ENCODE measurements around the gene WWOX.
"Not testable (repeated sequence)": the region's sequence is repeated elsewhere in the genome, so short reads cannot be mapped to it uniquely, and the experiment has no call there.

WWOX gene

DNA sequence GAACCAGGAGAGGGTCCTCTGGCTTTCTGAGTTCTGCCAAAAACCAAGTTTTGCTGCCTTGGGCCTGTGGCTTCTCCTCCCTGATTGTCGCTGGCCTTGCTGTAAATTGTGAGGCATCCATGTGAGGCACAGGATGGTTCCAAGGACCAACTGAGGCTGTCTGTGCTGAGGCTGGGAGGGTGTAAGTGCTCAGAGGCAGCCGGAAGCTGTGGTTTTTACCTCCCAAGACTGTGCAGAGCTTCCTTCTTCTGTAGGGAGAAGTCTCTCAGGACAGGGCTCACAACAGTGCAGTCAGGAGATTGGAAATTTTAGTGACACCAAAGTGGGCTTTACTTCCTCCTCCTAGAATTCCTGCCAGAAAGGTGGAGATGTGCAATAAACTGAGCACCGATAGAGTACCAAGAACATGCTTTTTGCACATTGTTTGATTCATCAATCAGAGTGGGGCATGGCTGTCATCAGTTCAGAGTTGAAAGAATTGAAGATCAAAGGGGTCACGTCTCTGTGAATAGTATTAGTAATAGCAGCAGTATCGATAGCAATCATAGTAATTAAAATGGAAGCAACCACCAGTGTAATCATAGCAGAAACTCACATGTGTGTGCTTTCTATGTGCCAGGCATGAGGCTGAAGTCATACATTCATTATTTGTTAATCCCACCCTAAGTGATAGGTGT, 467.1 kb downstream of the WWOX start:
- DNase-seq: no peak

DNA sequence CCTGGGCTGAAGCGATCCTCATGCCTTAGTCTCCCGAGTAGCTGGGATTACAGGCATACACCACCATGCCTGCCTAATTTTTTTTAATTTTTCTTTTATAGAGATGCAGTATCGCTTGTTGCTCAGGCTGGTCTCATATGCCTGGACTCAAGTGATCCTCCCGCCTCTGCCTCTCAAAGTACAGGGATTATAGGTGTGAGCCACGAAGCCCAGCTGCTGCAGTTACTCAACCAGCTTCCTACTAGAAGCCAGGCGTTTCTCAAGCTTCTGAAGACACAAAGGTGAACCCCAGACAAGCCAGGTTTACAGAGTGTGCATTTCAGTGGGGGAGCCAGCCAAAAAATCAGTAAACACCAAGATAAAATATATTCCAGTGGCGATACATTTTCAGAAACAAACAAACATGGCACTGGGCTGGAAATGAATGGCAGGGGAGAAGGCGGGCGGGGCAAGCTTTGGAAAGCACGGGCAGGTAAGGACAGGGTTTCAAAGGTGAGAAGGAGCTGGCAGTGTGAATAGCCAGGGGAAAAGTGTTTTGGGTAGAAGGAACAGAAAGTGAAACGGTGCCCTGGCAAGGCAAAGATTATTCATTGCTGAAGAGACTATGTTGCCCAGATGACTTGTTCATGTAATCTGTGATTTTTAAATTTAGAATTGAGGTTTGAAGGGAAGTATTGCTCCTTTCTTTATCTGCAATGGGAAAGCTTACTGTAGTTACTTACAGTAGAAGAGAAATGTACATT, 471.1 kb downstream of the WWOX start:
- no peak for DNase-seq

DNA sequence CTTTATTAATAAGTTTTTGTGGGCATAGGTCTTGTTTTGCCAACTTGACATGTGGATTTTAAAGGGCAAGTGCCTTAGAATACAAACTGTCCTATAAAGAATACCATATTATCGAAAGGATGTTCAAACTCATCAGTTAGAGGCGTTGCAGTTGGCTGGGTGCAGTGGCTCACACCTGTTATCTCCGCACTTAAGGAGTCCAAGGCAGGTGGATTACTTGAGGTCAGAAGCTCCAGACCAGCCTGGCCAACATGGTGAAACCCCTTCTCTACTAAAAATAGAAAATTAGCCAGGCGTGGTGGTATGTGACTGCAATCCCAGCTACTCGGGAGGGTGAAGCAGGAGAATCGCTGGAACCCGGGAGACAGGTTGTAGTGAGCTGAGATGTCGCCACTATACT, 472.0 kb downstream of the WWOX start:
- DNase-seq: no peak

DNA sequence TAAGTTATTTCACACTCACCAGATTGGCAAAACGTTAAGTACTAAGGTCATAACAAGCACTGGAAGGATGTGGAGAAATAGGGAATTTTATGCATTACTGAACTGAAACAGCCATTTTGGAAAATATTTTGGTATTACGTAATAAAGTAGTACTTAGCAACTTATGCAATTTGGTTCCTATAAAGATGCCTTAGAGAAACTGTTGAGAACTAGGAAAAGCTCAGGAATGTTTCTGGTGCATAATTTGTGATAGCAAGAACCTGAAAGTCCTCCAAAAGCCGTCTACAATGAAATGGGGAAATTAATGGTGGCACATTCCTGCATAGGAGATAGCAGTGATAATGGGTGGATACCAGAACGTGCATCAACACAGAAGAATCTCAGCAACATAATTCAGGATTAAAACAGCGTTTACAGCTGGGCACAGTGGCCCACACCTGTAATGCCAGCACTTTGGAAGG, 472.5 kb downstream of the WWOX start:
- DNase-seq: no peak

DNA sequence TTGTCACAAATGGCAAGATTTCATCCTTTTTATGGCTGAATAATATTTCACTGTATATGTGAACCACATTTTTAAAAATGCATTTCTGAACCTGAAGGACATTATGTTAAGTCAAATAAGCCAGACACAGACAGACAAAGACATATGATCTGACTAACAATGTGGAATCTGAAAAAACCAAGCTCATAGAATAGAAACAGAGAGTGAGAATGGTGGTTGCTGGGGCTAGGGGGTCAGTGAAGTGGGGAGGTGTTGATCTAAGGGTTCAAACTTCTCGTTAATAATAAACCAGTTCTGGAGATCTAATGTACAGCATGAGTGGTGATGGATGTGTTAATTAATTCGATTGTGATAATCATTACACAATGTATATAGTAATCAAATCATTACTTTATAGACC, 475.1 kb downstream of the WWOX start:
- DNase-seq: no peak

DNA sequence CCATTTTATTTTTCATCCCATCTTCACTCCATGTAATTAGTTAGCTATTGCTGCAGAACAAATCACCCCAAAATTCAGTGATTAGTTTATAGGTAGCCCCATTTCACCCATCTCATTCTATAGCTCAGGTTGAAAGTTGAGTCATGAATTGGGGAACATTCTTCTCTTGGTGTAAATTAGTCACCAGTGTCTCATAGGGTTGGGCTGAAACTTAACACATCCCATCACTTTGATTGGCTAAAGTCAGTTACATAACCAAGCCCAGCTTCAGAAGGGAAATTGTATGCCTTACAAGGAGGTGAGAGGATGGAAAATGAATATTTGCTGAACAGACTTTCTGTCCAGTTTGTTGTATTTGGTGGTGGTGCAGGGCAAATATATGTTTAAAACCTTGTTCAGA, 477.5 kb downstream of the WWOX start:
- DNase-seq: no peak

DNA sequence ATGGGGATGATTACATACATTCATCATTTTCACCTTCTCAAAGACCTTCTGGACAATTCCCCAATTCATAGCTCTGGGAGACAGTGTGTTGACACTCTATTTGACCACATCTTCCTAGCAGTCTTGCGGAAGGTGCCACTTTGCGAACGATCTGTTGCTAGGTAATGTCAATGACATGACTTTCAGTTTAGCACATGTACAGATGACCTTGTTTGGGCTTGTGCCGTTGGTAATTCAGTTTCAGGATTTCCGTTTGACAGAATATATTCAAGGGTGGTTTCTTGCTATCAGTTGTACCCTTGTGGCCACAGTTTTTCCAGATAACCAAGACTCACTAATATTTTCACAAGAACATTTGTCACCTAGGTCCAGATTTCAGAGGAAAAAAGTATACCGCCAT, 478.2 kb downstream of the WWOX start:
- DNase-seq: no peak

DNA sequence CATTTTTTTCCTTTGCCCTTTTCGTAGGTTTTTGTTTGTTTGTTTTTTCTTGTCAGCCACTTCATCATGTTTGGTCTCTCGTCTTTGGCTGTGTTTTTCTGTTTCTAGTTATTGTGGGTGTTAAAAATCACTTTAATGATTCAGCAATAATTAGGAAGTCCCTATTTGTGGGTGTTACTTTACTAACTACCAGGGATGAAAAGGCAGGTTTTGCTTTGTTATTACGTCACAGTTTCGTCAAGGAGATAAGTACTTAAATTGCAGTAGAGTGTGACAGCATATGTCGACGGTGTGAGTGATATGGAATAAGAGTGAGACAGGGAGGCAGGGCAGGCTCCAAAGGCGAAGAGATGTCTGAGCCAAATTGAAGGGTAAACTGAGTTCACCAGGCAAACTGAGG, 479.6 kb downstream of the WWOX start:
- no peak for DNase-seq

DNA sequence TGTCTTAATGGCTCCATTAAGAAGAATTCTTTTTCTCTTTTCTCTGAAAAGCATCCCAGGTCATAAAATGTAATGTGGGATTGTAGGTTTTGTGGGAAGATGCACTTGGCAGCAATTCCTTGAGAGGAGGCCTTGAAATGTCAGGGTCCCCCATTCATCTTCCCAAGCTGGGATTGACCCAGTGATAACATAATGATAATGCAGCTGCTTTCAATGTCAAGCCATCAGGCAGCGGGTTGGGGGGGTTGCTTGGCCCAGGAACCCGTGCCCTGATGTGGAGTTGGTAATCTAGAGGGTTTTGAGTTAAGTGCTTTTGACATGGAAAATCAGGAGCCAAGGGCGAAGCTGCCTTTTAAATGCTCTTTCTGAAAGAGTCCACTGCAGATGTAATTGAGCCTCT, 484.0 kb downstream of the WWOX start:
- DNase-seq: no peak

DNA sequence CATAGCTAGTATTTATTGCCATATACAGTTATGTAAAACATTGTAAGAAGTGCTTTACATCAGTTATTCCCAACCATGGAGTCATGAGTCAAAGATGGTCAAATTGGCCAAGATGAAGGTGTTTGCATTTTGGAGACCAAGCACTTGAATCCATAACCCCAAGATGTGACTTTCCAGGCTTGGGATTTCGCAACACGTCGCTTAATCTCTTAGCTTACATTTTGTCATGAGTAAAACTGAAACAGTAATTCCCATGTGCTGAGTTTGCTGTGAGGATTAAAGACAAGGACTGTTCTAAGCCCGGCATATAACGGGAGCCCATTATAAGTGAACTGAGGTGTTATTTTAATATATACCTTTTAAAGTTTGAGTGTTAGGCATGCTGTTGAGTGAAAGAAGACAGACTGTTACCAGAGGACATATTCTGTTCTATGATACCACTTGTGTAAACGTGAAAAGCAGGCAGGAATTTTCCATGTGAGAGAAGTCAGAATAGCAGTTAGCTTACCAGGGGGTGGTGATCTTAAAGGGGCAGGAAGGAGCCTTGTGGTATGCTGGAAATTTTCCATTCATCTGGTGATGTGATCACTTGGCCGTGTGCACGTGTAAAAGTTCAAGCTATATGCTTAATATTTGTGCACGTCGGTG, 484.9 kb downstream of the WWOX start:
- no peak for DNase-seq

DNA sequence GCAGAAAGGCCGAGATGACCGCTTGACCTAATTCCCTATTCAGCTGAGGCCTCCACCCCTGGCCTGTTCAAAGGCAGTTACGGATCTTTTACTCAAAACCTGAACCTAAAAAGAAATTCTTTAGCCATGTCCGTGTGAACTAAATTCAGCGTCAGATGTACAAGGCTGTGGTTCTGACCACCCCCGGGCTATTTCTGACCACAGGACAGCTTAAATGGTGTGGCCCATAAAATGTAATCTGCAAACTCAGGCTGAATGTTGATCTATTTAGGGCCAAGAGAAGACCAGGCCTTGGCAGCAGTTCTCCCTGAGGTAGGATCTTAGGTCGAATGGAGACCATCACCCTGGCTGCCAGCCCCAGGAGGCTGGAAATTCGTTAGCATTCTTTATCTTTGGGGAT, 485.5 kb downstream of the WWOX start:
- DNase-seq: no peak

DNA sequence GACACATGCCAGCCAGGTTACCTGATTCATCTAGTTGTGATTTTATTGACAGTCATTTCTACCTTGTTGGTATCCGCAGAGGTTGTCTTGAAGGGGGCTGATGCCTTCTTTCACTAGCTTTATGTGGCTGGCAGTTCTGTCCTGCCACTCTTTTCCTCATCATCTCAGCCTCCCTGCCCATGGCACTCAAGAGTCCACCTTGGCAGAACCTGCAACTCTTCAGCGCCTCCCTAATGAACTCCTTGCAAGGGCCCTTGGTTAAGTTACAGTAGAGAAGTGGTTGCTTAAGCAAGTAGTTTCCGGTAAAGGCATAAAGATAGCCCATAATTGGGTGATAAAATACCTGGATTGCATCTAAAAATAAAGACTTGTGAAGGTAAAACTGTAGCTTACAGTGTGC, 489.9 kb downstream of the WWOX start:
- DNase-seq: no peak

DNA sequence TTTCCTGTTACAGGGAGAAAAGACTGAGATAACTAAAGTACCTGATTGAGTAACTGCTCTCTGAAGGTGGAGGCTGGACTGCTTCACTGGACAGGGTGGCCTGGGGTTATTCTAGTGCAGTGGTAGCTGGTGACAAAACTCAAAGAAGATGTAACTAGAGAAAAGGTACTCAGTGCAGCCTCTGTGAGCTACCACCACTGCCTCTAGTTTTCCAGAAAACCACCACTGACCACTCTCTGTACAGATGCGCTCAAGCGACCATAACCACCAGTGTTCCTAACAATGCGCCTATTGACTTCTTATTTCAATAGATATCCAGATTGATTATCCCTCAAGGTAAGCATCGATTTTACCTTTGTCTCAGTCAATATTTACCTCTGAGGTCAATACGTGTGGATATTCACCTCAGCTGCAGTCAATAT, 492.2 kb downstream of the WWOX start:
- no peak for DNase-seq

DNA sequence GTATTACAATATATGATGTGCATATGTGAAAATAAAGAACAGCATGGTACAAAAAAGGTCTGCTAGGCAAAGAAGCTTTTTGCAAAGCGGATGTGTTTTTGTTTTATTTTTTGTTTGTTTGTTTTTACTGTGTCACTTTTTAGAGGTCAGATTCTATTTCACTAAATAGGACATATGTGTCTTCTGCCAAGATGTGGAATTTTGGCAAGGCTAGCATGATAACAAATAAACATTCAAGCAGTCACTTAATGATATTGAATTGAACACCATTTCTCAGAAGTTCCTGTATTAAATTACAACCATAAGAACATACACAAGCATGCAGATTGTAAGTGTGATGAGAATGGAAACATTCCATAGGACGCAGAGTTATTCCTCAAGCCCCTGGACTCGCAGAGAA, 492.7 kb downstream of the WWOX start:
- no peak for DNase-seq

DNA sequence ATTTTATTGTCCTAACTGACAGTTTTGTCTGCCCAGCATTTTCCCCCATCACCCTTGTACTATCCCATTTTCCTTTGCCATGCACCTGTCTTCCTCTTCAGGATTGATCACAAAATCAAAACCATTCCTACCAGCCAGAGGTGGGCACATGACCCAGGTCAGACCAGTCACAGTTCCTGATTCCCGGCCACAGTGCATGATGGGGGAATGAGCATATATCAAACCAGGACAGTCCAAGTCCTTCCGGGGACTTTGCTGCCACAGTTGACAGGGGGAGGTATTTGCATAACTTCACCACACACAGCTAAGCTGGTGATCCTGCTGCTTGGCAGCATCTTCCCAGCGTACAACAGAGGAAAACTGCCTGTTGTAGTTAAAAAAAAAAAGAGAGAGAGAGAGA, 493.9 kb downstream of the WWOX start:
- DNase-seq: no peak

DNA sequence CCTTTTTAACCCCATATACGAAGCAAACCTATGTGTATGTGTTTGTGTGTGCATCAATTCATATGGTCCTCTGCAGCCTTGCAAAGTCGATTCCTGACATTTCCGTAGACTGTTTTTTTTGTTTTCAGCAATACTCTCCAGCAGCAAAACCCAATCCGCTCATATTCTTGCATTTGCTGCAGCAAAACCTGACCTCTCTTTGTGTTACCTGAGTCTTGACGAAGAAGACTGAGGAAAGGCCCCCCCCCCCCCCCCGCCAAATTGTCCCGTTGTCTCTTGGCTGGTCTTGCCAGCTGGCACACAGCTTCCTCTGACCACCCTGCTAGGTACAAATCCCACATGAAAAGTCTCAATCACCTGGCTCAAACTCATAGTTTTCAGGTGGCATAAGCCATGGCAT, 494.7 kb downstream of the WWOX start:
- DNase-seq: no peak

DNA sequence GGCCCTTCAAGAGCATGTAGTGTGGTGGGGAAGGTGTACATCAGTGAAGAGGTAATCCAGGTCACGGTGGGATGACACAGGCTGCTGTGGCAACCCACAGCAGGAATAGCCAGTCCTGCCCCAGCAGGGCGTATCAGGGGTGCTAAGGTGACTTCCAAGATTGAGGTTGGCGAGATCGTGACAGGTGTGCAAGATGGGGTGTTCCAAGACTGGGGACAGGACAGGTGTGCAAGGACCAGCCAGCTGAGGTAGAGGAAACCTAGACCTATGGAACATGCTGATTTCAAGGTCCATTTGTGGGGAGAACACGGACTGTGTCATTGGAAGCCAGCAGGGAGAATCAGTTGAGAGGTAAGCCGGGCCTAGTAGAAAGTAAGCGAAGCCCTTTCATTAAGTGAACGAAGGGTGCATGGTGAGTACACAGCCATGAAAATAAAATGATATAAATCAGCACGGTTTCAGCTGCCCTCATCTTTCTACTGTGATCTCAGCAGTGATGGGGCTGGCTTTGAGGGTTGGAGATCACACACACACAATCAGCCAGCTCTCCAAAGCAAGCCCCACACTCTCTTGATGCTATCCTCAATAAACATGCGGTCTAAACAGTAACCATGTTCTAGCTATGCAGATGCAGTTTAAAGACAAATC, 497.0 kb downstream of the WWOX start:
- DNase-seq: no peak

DNA sequence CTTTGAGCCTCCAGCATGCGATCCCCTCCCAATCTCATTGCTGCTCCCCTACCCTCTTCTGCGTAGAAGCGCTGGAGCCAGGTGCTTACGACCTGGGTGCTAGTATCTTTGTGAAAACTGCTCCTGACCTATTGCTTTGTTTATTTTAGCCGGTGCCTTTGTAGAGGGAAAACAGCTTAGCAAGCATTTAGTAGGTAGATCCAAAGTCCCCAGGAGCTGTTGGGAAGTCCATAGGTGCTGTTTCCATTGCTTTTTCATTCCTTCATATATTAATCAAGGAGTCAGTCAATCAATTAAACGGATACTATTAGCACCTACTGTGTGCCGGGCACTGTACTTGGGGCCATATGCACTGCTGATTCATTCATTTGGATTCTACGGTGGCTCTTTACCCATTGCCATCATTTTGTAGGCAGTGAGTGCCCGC, 497.6 kb downstream of the WWOX start:
- no peak for DNase-seq

DNA sequence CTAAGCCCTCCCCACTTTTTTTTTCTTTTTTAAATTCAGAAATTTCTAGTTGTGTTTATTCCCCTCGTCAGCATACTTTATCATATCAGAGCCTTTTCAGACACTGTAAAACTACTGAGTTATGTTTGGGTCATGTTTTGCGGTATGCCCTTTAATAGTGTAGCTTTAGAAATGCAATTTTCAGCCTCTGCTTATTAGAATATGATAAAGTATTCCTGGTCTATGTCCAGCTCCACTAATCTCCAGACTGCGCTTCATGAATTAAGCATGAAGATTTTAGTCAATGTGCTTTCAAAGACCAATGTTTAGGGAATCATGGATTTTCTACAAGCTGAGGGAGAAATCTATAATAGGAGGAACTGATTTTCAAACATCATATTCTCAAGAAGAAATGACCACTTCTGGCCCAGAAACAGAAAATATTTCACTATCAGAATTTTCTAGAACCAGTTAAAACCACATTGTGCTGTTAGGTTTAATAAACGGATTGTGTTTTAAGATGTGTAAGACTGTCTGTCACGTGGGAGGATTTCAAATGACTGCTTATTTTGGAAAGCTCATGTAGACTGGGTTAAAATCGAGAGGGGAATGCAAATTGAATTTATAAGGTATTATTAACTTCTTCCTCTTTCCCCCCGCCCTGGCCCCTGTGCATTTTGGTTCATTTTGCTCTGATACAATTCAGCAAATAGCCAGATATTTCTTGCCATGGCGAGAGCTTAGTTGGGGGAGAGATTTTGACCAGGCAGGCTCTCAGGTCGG, 498.5 kb downstream of the WWOX start:
- DNase-seq: no peak

DNA sequence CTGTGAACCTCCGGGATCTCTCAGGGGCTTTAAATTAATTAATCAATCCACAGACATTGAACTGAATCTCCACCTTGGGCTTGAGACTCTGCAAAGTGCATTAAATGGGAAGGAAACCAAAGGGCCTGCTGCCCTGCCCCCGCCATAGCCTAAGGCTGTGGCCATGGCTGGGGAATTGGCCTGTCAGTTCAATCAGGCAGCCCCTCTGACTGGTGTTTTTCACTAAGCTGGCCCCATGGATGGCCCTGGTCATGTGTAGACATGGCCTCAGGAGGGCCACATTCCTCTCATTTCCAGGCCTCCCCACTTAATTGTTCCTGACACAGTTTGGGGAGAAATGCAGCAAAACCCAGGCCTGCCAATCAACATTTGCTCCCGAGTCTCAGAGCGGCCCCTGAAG, 499.8 kb downstream of the WWOX start:
- no peak for DNase-seq

DNA sequence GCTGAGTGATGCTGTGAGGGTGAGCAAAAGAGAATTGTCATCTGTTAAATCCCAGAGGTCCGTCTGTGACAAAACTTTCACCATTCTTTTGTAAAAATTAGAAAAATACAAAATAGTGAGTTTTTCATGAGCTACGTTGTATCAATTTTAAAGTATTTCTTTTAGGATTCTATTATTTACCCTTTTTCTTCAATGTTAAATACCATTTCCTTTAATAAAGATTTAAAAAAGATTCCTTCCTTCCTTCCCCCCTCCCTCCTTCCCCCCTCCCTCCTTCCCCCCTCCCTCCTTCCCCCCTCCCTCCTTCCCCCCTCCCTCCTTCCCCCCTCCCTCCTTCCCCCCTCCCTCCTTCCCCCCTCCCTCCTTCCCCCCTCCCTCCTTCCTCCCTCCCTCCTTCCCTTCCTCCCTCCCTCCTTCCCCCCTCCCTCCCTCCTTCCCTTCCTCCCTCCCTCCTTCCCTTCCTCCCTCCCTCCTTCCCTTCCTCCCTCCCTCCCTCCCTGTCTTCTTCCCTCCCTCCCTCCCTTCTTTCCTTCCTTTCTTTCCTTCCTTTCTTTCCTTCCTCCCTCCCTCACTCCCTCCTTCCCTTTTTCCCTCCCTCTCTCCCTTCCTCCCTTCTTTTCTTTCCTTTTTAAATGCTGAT, 505.1 kb downstream of the WWOX start:
- not testable (repeated sequence) for DNase-seq
